Stimulated activated naive CD8-positive, alpha-beta T cell treated with anti-CD3 and anti-CD28 coated beads, Interleukin-15, Interleukin-2, amounts not matched to agents 100 ng/mL and 50 ng/mL, for 24 hours (primary cell): ENCODE results near the gene GRIA4.
"Not testable (repeated sequence)": the region's sequence is repeated elsewhere in the genome, so short reads cannot be mapped to it uniquely, and the experiment has no call there.

Experiments used
- H3K27ac Mint-ChIP-seq: one replicate; pipeline ENCODE4 v1.8.0; 2021; ENCODE audit warnings: mild to moderate bottlenecking, mixed read lengths
- H3K27me3 Mint-ChIP-seq: one replicate; pipeline ENCODE4 v1.8.0; 2021; ENCODE audit warnings: mixed read lengths
- H3K36me3 Mint-ChIP-seq: one replicate; pipeline ENCODE4 v1.8.0; 2021; ENCODE audit warnings: low read depth, mixed read lengths
- H3K4me1 Mint-ChIP-seq: one replicate; pipeline ENCODE4 v1.8.0; 2021; ENCODE audit warnings: low read depth, mixed read lengths
- H3K4me3 Mint-ChIP-seq: one replicate; pipeline ENCODE4 v1.8.0; 2021; ENCODE audit warnings: mild to moderate bottlenecking, mixed read lengths
- H3K9me3 Mint-ChIP-seq: one replicate; pipeline ENCODE4 v1.8.0; 2021; ENCODE audit warnings: mixed read lengths

The GRIA4 gene

GRCh38 chr11:105953886-105954285, 344.0 kb downstream of the GRIA4 start:
- Mint-ChIP-seq H3K9me3 (no peaks in the 10 kb centered on the region), H3K36me3 (no peaks in the 10 kb centered on the region), H3K4me1 (no peaks in the 10 kb centered on the region), H3K4me3 (no peak overlapping the region), H3K27me3 (no peaks in the 10 kb centered on the region), H3K27ac (no peak overlapping the region)

GRCh38 chr11:105960252-105961245, 350.7 kb downstream of the GRIA4 start:
- Mint-ChIP-seq H3K4me3 (no peak overlapping the region), H3K27me3 (peaks cover 4% of the 10 kb centered on the region), H3K4me1 (no peaks in the 10 kb centered on the region), H3K27ac (no peak overlapping the region), H3K9me3 (peaks cover 8% of the 10 kb centered on the region), H3K36me3 (no peaks in the 10 kb centered on the region)

DNA sequence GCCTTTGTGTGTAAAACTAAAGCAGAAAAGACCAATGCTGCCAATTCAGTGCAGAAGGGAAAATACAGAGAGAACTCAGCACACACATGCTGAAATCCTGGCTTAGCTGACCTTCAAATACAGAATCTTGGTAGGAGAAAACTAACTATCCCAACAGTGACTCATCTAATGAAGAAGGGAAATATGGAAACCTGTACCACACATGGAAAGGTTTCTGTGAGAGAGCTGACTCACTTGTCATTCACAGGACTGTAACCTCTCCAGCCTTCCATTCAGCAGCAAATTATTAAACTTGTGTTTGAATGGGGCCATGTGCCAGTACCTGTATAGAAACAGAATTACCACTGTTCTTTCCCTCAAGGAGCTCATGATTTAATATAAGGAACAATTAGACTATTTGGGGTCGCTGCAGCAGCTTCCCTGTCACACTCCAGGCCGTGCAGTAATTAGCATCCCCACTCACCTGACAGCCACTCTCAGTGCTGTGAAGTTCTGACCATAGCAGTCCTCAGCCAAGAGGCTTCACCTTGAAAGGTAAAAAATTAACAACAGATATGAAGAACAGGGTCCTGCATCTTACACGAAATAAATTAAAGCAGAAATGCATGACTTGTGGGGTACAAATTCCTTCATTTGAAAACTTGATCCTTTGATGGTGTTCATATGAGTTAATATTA, 358.3 kb downstream of the GRIA4 start:
- Mint-ChIP-seq H3K4me1 (no peaks in the 10 kb centered on the region), H3K4me3 (no peak overlapping the region), H3K36me3 (no peaks in the 10 kb centered on the region), H3K27me3 (no peaks in the 10 kb centered on the region), H3K9me3 (no peaks in the 10 kb centered on the region), H3K27ac (no peak overlapping the region)

GRCh38 chr11:105969756-105970155, 359.9 kb downstream of the GRIA4 start:
- no peak overlapping the region for H3K27ac Mint-ChIP-seq
- no peaks in the 10 kb centered on the region for H3K27me3 Mint-ChIP-seq
- H3K4me1 Mint-ChIP-seq, result no peaks in the 10 kb centered on the region

DNA sequence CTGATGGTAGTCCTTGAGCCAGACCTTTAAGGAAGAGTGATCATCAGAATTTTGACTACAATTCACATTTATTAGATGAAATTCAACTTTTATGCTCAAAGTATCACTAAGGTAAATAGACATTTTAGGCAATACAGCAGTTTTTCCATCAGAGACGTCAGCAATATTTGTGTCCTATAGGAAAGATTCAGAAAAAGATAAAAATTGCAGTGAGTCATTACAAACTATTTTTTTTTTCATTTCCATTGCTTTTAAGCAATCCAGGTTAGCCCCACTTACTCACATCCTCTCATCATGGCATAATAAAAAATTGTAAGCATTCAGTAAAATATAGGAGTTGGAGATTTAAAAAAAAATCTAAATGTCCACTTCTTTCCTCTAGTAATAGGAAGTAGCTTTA, 365.3 kb downstream of the GRIA4 start:
- no peak overlapping the region for H3K4me3 Mint-ChIP-seq
- no peaks in the 10 kb centered on the region for H3K9me3 Mint-ChIP-seq
- H3K4me1 Mint-ChIP-seq, result no peaks in the 10 kb centered on the region
- H3K36me3 Mint-ChIP-seq, result no peaks in the 10 kb centered on the region
- no peak overlapping the region for H3K27ac Mint-ChIP-seq
- peaks cover 4% of the 10 kb centered on the region for H3K27me3 Mint-ChIP-seq

More at GRCh38 chr11:105969756-105970155, 359.9 kb downstream of the GRIA4 start:
- Mint-ChIP-seq H3K9me3 (no peaks in the 10 kb centered on the region), H3K4me3 (no peak overlapping the region), H3K36me3 (no peaks in the 10 kb centered on the region)

- Mint-ChIP-seq H3K4me1 (no peaks in the 10 kb centered on the region), H3K27me3 (peaks cover 4% of the 10 kb centered on the region), H3K36me3 (no peaks in the 10 kb centered on the region), H3K27ac (no peak overlapping the region), H3K9me3 (no peaks in the 10 kb centered on the region), H3K4me3 (no peak overlapping the region)
These were observed 370.3 kb downstream of the GRIA4 start for GRCh38 chr11:105979997-105980703.

DNA sequence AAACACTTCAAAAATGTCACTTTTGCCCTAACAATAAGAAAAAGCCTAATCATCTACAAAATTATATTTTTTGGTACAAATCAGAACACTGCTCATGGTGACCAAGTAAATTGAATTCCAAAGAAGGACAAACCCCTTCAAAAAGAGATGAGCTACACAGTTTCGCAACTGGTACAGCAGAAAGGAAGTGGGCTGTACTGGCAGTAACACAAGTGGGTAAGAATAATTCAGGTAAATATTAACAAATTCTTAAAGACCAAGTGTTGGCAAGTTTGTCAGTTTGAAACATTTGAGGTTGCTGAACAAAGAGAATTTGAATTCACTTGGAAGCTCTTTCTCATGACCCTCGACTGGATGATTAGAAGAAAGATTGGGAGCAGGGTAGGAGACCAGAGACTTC, 376.7 kb downstream of the GRIA4 start:
- Mint-ChIP-seq H3K4me3 (no peak overlapping the region), H3K4me1 (no peaks in the 10 kb centered on the region), H3K27ac (no peak overlapping the region), H3K9me3 (peaks cover 3% of the 10 kb centered on the region), H3K36me3 (no peaks in the 10 kb centered on the region), H3K27me3 (no peaks in the 10 kb centered on the region)

DNA sequence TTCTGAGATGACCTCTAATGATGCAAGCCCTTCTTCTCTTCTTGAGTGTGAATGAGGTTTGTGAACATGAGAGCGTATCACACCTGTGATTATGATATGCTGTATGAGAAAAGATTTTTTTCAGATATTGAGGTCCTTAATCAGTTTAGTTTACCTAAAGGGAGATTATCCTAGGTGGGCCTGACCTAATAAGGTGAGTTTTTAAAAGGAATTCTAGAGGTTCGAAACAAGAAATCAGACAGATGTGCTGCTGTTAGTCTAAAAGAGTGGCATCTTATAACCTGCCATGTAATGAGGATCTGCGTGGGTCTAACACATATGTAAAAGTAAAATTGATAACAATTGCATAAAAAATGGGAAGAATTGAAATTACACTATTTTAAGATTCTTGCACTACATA, 378.3 kb downstream of the GRIA4 start:
- Mint-ChIP-seq H3K27ac (no peak overlapping the region), H3K9me3 (peaks cover 3% of the 10 kb centered on the region), H3K4me3 (no peak overlapping the region), H3K36me3 (peaks cover 12% of the 10 kb centered on the region), H3K27me3 (no peaks in the 10 kb centered on the region), H3K4me1 (no peaks in the 10 kb centered on the region)

- no peaks in the 10 kb centered on the region for H3K4me1 Mint-ChIP-seq
- no peaks in the 10 kb centered on the region for H3K27me3 Mint-ChIP-seq
- no peak overlapping the region for H3K27ac Mint-ChIP-seq
- peaks cover 19% of the 10 kb centered on the region for H3K36me3 Mint-ChIP-seq
- H3K9me3 Mint-ChIP-seq, result peaks cover 6% of the 10 kb centered on the region
- H3K4me3 Mint-ChIP-seq, result no peak overlapping the region
These were observed 379.3 kb downstream of the GRIA4 start for GRCh38 chr11:105989124-105989523.

- no peaks in the 10 kb centered on the region for H3K4me1 Mint-ChIP-seq
- no peak overlapping the region for H3K27ac Mint-ChIP-seq
- H3K4me3 Mint-ChIP-seq, result no peak overlapping the region
- H3K9me3 Mint-ChIP-seq, result peaks cover 7% of the 10 kb centered on the region
- H3K27me3 Mint-ChIP-seq, result no peaks in the 10 kb centered on the region
- H3K36me3 Mint-ChIP-seq, result peaks cover 45% of the 10 kb centered on the region
These were observed 382.0 kb downstream of the GRIA4 start for GRCh38 chr11:105991888-105992287.

- Mint-ChIP-seq H3K4me1 (no peaks in the 10 kb centered on the region), H3K9me3 (peaks cover 24% of the 10 kb centered on the region), H3K27ac (no peak overlapping the region), H3K4me3 (no peak overlapping the region), H3K36me3 (peaks cover 85% of the 10 kb centered on the region), H3K27me3 (no peaks in the 10 kb centered on the region)
These were observed 391.6 kb downstream of the GRIA4 start for GRCh38 chr11:106001304-106002012.

- H3K27ac Mint-ChIP-seq, H3K4me3 Mint-ChIP-seq, H3K4me1 Mint-ChIP-seq, H3K27me3 Mint-ChIP-seq: not testable (repeated sequence)
- H3K36me3 Mint-ChIP-seq, result peaks cover 86% of the 10 kb centered on the region
- peaks cover 15% of the 10 kb centered on the region for H3K9me3 Mint-ChIP-seq
These were observed 393.2 kb downstream of the GRIA4 start for GRCh38 chr11:106003094-106003493.

DNA sequence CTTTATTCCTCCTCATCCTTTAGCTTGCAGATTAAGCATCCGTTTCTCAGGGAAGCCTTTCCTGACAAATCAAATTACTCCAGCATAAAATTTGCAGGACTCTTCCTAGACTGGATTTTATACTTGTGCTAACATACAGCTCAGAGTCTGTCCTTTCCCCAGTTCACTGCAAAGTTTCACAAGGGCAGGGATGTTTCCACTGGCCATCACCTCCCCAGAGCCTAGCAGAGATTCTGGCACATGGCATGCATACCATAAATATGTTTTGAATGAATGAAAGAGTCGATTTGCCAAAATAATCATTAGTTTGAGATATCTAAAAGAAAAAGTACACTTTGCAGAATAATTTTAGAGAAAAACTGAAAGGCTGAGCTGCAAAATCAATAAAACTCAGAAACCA, 401.6 kb downstream of the GRIA4 start:
- Mint-ChIP-seq H3K9me3 (peaks cover 4% of the 10 kb centered on the region), H3K4me3 (no peak overlapping the region), H3K27ac (no peak overlapping the region), H3K27me3 (no peaks in the 10 kb centered on the region), H3K36me3 (peaks cover 80% of the 10 kb centered on the region), H3K4me1 (peaks cover 36% of the 10 kb centered on the region)

DNA sequence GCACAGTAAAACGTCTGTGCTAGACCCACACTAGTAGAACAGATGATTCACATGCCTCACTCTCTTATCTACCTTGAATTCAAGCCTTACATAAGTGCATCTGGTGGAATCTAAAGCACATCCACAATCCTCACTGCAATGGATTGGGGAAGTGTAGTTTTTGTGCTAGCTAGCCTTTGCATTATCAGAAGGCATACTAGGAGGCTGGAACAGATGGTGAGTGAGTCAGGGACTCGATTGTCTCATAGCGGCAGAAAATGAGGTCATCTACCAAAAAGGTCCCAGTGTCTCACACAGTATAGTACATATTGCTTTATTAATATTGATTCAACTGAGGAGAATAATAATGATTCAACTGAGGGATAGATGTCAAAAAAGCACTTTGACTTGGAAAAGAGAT, 402.9 kb downstream of the GRIA4 start:
- peaks cover 44% of the 10 kb centered on the region for H3K4me1 Mint-ChIP-seq
- no peak overlapping the region for H3K4me3 Mint-ChIP-seq
- peaks cover 4% of the 10 kb centered on the region for H3K9me3 Mint-ChIP-seq
- no peaks in the 10 kb centered on the region for H3K27me3 Mint-ChIP-seq
- peaks cover 68% of the 10 kb centered on the region for H3K36me3 Mint-ChIP-seq
- no peak overlapping the region for H3K27ac Mint-ChIP-seq
